ENCODE measurements around the gene FSCN2.

Gene FSCN2

DNA sequence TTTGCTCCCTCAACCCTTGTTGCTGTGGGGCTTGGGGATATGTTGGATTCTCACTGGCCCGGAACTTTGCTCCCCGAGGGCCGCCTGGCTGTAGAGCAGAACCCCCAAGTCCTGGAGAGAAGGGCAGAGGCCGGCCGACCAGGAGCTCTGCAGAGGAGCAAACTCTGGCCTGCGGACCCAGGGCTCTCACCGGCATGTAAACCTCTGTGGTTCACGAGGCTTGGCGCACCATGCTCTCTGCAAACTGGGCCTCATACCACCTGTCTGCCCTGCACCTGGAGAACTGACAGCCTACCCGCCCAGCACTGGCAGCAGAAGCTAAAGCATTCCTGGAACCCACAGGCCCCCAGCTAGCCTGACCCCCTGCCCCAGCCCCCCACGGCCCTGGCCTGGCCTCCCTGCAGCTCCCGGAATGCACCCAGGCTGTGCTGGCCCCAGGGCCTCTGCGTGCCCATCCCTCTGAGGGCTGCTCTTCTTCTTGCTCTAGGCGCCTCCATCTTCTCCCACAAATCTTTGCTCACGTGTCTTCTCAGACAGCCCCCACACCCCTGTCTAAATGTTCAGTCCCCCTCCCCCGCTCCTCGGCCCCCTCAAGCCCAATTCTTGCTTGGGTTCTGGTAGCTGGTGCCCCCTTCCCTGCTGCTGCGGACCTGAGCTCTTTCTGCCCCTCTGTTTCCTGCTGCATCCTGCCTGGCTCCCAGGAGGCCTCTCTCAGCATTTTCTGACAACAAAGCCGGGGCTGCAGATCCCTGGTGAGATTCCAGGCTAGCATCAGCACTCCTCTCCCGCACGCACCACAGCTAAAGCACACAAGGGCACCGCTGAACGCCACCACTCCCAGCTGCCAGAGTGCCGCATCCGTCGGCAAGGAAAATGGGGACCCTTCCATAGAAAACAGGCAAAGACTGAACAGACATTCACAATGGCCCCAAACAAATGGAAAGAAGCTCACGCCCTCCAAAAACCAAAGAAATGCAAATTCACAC lies 38.9 kb upstream of the FSCN2 start:
- in situ Hi-C loops (cut with MboI; ENCODE audit: low sequenced_read_pairs) = loop anchor here (10.0 kb wide), 1 partner anchor 235 kb away; no protein-coding TSS in a partner anchor

DNA sequence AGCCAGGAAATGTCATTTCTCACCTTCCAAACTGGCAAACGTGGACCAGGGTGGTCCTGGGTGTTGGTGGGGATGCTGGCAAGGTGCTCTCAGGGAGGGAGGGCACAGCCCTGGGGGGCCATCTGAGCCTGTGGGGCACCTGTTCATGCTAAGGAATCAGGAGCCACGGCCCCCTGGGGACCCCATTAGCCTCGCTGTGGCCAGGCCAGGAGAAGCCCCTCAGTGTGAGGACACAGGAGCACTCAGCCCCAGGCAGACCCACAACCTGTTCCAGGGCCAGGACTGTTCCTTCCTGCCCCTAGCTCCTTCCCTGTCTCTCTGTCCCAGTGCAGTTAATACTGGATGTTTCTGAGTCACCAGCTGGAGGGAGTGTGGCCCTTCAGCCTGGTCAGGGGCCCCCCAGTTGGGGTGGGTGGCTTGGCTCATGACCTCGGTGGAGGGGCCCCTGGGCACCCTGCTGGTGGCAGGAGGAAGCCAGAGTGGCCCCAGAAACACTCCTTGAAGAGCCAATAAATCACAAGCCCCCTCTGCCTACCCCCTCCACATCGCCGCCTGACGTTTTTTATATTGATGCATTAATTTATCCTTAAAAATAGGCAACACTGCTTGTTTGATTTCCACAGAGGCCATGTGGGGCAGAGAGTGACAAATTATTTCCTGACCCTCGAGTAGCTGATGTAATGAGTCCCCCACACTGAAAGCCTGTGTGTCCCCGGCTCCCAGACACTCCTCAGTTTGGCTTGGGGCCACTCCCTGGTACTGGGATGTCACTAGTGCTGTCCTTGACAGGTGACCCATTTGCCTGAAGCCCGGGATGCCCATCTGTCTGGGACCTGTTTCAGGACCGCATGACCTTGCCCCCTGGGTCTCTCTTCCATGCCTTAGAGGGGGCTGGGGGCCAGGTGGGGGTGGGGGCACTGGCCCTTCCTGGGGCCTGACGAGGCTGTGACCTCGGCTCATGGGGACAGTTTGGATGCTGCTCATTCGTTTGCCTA lies 37.9 kb upstream of the FSCN2 start:
- in situ Hi-C loops (cut with MboI; ENCODE audit: low sequenced_read_pairs) = loop anchor here (10.0 kb wide), 1 partner anchor 235 kb away; no protein-coding TSS in a partner anchor

DNA sequence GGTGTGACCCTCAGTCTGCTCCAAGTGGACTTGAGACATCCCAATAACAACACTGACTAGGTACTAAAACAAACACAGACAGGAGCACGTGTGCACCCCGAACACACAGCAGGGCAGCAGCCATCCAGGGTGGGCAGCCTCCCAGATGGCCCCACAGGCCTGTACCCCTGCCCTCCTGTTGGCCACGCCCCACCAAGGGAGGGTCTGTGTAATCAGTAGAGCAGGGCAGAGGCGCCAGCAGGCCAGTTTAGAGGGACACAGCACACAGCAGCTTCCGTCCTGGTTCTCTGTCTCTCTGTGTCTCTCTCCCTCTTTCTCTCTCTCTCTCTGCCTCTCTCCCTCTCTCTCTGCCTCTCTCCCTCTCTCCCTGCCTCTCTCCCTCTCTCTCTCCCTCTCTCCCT lies 37.0 kb upstream of the FSCN2 start:
- in situ Hi-C loops (cut with MboI; ENCODE audit: low sequenced_read_pairs) = no loop called here

DNA sequence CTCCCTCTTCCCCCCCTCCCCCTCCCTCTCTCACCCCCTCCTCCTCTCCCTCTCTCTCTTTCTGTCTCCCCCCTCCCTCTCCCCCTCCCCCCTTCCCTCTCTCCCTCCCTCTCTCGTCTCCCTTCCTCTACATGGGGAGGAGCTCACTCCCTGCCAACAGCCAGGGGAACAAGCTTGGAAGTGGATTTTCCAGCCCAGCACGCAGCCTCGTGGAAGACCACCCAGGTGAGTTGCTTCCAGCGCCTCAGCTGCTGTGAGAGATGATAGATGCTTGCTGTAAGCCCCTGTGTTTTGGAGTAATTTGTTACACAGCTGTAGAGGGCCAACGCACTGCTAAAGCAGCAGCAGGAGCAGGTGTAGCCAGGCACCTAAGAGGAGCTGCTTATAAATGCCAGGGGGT lies 36.4 kb upstream of the FSCN2 start:
- in situ Hi-C loops (cut with MboI; ENCODE audit: low sequenced_read_pairs) = no loop called here

DNA sequence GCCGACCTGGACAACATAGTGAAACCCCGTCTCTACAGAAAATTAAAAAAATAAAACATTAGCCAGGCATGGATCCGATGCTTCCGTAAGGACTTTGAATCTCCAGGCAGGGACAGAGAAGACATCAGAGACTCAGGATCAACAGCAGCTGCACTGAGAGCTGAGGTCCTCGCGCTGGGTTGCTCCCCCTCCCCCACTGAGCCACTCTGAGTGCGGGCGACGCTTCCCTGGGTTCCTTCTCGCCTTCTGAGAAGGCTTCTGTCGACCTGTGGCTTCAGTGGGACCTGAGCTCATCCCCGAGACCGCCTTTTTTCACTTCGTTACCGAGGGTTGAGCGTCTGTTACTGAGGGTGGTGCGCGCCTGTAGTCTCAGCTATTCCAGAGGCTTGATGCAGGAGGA lies 36.0 kb upstream of the FSCN2 start:
- in situ Hi-C loops (cut with MboI; ENCODE audit: low sequenced_read_pairs) = no loop called here

DNA sequence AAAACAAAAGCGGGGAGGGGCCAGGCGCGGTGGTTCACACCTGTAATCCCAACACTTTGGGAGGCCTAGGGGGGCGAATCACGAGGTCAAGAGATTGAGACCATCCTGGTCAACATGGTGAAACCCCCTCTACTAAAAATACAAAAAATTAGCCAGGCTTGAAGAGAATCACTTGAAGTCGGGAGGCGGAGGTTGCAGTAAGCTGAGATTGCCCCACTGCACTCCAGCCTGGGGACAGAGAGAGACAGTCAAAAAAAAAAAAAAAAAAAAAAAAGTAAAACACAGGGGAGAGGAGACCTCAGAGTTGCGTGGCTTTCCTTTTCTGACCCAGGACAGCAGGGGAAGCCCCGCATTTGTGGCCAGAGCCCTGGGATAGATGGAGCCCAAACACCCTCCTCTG lies 35.5 kb upstream of the FSCN2 start:
- in situ Hi-C loops (cut with MboI; ENCODE audit: low sequenced_read_pairs) = no loop called here

DNA sequence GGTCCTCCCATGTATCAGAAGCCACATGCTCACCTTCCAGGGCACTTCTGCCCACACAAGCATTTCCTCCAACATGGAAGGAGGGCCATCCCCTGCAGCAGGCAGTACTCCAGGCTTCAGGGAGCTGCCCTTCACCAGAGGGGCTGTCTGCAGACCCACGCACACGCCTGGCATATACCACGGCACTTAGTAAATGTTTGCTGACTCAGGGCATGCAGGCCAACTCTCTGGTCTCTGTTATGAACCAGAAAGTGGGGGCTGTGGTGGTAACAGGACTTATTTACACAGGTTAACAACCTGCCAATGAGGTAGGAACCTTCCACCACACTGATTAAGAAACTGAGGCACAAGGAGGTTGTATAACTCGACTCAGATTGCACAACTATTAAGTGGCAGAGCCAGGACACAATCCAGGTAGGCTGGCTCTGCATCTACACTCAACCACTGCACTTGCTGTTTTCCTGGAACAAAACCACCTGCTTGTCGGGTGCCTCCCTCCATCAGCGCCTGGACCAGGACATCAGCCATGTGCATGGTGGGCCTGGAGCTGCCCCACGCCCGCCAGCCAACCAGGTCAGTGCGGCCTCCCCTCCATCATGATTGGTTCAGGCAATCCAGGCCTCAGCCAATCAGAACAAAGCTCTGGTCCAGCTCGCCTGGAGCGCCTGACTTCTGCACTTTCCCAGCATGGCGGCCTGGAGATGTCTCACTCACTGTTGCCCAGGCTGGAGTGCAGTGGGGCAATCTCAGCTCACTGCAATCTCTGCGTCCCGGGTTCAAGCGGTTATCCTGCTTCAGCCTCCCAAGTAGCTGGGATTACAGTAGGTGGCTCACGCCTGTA lies 34.8 kb upstream of the FSCN2 start:
- in situ Hi-C loops (cut with MboI; ENCODE audit: low sequenced_read_pairs) = no loop called here

DNA sequence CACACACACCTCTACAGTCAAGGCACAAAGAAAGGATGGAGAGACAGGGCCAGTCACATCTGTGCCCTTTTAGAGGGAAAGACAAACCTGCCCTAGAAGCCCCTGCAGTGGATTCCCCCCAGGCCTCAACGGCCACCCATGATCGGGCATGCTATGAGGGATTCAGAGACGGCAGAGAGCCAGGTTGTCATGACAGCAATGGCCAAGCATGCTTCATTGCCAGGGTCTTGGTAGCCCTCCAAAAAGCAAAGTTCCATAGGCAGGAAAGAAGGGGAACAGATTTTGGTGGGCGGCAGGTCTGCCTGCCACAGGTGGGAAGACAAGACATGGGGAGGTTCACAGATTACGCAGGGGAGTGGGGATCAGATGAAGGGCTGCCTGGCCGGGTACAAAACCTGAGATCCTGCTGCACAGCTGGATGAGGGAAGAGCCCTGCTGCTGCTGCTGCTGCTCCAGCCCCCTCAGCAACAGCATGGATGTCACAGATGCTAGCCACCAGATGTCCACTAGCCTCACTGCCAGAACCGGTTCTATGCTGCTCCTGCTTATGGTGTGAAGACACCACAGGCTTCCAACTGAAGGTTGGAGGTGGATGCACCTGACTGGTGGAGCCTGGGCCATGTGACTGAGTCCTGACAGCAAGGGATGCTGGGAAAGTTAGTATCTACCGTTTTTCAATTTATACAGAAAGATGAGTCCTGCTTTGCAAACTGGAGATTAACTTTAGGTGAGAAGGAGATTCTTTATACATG lies 33.4 kb upstream of the FSCN2 start:
- in situ Hi-C loops (cut with MboI; ENCODE audit: low sequenced_read_pairs) = no loop called here

DNA sequence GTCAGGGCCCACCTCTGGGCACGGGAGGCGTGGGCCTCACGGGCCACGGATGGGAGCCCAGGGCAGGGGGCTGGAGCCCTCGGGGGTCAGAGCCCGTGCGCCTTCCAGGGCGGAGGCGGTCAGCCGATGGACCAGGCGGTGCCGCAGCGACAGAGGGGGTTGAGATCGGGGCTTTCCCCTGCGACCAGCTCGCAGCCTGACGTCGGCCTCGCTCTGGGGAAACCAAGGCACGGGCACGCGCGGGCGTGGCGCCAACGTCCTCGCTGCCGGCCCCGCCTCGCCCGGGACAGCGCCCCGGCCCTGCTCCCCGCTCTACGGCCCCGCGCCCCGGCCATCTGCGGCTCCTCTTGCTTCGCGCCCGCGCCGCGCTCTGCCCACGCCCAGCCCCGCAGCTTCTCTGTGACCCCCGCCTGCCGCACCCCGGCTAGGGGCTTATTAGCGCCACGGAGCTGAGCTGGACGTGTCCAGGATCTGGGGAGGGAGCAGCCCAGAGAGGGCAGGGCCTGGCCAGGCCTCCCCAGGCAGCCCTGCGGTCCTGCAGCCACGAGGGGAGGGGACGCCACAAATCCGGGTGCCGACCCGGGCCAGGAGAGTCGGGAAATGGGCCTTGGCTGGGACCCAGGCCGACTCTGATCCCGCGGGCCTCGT lies 29.1 kb upstream of the FSCN2 start:
- in situ Hi-C loops (cut with MboI; ENCODE audit: low sequenced_read_pairs) = no loop called here

DNA sequence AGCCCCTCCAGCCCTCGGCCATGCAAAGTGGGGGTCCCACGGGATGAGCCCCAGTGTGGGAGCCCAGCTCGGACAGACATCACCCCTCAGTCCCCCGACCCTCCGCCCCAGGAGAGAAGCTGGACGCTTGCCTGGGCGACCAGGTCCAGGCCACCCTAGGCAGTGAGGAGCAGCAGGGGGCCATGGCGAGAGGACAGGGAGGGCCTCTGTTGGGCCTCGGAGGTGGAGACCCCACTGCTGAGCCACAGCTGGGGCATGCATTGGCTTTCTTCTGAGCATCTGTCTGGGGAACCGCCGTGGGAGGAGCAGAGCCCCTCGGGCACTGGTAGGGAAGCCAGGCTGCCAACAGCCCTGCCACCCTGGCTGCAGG lies 28.6 kb upstream of the FSCN2 start:
- in situ Hi-C loops (cut with MboI; ENCODE audit: low sequenced_read_pairs) = no loop called here

DNA sequence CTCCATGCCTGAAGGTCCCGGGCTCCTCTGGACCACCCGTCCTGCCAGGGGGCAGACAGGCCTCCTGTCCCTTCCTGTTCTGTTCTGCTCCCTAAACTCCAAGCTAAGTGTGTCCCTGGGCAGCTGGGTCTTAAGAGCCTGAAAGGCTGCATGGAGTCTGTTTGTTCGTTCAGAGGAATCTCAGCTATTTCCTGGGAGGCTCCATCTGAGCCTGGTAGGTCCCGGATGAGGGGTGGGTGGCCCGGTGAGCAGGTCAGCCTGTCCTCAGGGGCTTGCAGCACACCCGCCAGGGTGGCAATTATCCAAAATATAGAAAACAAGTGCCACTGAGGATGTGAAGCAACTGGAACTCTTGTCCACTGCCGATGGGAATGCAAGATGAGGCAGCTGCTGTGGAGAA lies 28.1 kb upstream of the FSCN2 start:
- in situ Hi-C loops (cut with MboI; ENCODE audit: low sequenced_read_pairs) = no loop called here

DNA sequence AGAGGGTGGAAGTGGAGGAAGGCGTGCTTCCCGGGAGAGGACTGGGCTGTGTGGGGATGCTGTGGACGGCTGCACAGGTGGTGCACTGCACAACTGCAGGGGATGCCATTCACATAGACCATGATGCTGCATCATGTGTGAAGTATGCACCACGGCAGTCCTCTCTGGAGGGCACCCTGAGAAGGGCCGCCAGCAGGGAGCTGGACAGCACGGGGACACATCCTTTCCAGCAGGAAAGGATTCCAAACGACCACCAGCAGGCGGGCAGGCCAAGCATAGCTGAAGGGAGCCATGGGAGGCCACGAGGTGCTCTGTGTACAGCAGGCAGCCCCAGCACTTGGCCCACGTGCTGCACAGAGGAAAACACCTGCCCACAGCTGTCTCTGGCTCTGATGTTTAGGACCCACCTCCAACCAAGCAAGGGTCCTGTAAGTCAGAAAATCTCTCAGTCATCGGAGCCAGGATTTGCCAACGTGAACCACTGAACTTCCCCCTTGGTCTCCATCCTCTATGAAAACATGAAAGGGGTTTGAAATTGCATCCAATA lies 25.6 kb upstream of the FSCN2 start:
- in situ Hi-C loops (cut with MboI; ENCODE audit: low sequenced_read_pairs) = no loop called here

DNA sequence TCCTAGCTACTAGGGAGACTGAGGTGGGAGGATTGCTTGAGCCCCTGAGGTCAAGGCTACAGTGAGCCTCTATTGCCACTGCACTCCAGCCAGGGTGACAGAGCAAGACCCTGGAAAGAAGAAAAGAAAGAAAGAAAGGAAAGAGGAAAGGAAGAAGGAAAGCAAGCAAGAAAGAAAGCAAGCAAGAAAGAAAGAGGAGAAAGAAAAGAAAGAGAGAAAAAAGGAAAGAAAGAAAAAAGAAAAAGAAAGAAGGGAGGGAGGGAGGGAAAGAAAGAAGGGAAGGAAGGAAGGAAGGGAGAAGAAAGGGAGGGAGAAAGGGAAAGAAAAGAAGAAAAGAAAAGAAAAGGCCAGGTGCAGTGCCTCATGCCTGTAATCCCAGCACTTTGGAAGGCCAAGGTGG lies 24.6 kb upstream of the FSCN2 start:
- in situ Hi-C loops (cut with MboI; ENCODE audit: low sequenced_read_pairs) = no loop called here

DNA sequence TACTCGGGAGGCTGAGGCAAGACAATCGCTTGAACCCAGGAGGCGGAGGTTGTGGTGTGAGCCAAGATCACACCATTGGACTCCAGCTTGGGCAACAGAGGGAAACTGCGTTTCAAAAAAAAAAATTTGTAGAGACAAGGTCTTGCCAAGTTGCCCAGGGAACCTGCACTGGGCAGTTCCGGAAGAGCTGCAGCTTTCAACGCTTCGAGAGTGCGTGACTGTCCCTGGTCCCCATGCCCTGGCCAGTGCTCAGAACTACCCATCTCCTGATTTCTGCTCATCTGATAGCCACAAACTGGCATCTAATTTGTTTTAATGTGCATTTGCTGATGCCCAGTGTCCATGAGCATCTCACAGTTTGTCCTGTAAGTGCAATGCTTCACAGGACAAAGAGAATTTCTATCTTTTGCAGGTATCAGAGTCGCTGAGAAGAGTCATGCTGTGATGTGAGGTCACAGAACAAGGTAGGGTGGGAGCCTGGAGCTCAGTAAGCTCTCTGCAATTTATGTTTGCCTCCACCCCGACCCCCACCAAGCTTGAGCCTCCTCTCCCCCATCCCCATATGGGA lies 19.5 kb upstream of the FSCN2 start:
- in situ Hi-C loops (cut with MboI; ENCODE audit: low sequenced_read_pairs) = no loop called here

DNA sequence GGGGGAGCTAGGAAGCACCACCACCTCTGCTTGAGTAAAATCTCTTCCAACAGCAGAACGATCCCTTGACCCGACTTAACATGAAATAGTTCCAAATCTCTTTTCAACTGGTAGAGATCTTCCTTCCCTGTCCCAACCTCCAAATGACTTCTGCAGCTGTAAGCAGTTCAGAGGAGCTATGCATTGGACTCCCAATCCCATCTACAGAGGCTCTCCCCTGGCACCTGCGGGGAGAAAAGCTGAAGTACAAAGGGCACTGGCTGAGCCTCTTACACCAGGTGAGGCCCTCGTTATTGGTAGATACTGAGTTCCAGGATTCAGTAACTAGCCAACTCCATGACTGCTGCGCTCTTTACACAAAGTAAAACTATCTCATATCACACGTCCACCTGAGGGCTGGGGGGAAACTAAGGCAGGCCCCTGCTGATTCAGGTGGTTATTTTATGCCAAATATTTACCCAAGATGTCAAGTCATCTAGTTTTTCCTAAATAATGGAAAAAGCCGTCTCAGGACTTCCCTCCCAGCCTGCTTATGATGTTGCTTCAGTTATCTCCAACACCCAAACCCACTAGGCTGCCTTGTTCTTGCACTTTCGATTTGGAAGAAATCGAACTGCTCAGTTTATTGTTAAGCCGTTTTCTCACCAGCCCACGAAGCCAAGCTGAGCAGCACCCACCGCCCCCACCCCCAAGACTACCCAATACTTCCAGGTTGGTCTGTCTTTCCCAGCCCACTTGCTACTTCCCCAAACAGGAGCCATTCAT lies 18.8 kb upstream of the FSCN2 start:
- in situ Hi-C loops (cut with MboI; ENCODE audit: low sequenced_read_pairs) = no loop called here

DNA sequence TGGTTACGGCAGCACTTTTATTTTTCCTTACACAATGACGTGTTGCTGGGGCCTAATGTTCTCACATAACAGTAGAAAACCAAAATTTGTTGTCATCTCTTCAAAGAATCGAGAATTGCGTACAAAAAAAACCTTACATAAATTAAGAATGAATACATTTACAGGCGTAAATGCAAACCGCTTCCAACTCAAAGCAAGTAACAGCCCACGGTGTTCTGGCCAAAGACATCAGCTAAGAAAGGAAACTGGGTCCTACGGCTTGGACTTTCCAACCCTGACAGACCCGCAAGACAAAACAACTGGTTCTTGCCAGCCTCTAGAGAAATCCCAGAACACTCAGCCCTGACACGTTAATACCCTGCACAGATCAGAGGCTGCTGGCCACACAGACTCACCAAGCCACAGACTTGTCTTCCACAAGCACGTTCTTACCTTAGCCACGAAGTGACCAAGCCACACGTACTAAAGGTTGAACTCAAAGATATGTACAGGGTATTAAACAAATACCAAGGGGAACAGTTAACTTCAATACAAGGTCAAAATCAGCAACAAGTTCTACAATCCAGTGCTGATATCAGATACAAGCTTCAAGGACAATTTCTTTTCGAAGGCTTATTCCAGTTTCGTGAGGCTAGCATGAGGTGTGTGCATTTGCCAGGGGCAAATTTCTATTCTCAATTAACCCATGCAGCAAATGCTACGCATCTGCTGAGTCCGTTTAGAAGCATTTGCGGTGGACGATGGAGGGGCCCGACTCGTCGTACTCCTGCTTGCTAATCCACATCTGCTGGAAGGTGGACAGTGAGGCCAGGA lies 18.0 kb upstream of the FSCN2 start:
- in situ Hi-C loops (cut with MboI; ENCODE audit: low sequenced_read_pairs) = no loop called here

Data from HL-60/S4 treated with phorbol 12-myristate 13-acetate at 8.2 ng/mL for 4 days and 3 days (cell line).